SH-SY5Y (cell line): ENCODE data around the gene LILRB3.
"Not testable (repeated sequence)": the region's sequence is repeated elsewhere in the genome, so short reads cannot be mapped to it uniquely, and the experiment has no call there.

Experiments
- GATA2 ChIP-seq: IDR thresholded peaks from 2 replicates; pipeline ENCODE4 v1.6.1; 2011; ENCODE audit warnings: mild to moderate bottlenecking, low read depth, low read length
- GATA3 ChIP-seq: IDR thresholded peaks from 2 replicates; pipeline ENCODE4 v1.6.1; 2011; ENCODE audit warnings: low read depth, mild to moderate bottlenecking, low read length, moderate library complexity

Gene LILRB3

GRCh38 chr19:54222474-54223276, at the start of gene LILRB3:
Gene LILRB3, minus strand, starts transcription at chr19:54223007. Its CDS starts 31 bp downstream, at chr19:54222976.
- not testable (repeated sequence) for TF ChIP-seq GATA2, GATA3

GRCh38 chr19:54271106-54271505, 48.3 kb upstream of the LILRB3 start:
- TF ChIP-seq GATA2: no peak
- TF ChIP-seq GATA3: no peak

- TF ChIP-seq GATA3 (no peak), GATA2 (no peak)
Observed at GRCh38 chr19:54268936-54269335, 46.1 kb upstream of the LILRB3 start.

DNA sequence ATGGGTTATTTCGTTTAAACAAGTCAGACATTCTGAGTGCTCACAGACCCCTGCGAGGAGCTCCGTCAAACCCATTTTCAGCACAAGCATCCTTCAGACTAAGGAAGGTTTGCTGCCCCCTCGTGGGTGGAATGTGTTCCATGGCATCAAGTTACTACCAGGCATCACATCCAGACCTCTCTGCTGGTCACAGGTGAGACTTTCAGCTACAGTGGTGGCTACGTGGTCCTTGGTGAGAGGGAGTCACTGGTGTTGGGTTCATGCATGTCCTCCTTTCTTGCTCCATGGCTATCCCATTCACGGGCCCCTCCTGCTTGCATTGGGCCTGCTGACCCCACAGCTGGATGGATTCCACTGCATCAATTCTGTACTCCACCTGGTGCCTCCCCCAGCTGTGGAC, 43.3 kb upstream of the LILRB3 start:
- no peak for TF ChIP-seq GATA3

DNA sequence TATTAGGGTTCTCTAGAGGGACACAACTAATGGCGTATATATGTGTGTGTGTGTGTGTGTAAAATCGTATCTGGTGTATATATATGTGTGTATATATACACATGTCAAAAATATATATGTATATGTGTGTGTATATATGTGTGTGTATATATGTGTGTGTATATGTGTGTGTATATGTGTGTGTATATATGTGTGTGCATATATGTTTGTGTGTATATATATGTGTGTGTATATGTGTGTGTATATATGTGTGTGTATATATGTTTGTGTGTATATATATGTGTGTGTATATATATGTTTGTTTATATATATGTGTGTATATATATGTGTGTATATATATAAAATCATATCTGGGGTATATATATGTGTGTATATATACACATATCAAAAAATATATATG, 39.7 kb upstream of the LILRB3 start:
- no peak for TF ChIP-seq GATA2
- TF ChIP-seq GATA3: no peak

DNA sequence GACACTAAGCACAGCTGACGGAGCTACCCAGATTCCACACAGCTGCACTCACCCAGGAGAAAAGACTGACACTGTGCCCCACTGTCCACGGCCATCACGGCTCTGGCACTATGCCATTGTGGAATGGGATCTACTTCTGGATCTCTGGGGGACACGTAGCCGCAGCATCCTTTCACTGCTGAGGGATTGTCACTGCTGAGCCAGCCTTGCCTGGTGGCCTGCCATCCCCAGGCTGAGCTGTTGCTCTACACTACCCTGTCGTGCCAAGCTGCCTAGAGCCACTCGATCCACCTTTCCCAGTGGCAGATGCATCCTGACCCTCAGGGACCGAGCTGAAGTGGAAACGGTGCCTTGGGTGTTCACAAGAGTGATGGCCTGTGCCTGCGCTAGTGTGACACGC, 39.3 kb upstream of the LILRB3 start:
- no peak for TF ChIP-seq GATA3
- no peak for TF ChIP-seq GATA2

- TF ChIP-seq GATA3: no peak
- no peak for TF ChIP-seq GATA2
Observed at GRCh38 chr19:54257116-54257480, 34.3 kb upstream of the LILRB3 start, which contains the start of gene LILRB5. Gene LILRB5, minus strand, starts transcription at chr19:54257273. Its CDS starts 80 bp downstream, at chr19:54257193.

- TF ChIP-seq GATA3 (no peak), GATA2 (no peak)
Observed at GRCh38 chr19:54256250-54257115, 33.7 kb upstream of the LILRB3 start.

- TF ChIP-seq GATA3: no peak
- no peak for TF ChIP-seq GATA2
Observed at GRCh38 chr19:54255105-54255775, 32.4 kb upstream of the LILRB3 start.

GRCh38 chr19:54254195-54254906, 31.5 kb upstream of the LILRB3 start:
- TF ChIP-seq GATA2: no peak
- TF ChIP-seq GATA3: no peak

- TF ChIP-seq GATA2 (no peak), GATA3 (no peak)
Observed at GRCh38 chr19:54253331-54254194, 30.8 kb upstream of the LILRB3 start.

DNA sequence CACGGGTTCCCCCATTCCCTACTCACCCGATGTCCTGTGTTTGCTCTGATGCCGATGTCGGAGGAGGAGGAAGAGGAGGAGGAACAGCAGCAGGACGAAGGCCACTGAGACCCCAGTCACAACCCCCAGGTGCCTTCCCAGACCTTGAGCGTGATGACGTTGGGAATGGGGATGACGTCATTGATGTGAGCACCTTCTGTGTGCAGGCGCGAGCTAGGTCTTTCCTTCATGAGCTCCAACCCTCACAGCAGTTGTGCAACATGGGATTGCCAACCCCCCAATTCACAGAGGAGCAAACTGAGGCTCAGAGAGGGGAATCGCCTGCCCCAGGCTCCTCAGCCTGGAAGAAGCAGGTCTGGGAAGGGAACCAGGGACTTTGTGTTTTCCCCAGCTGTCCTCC, 30.0 kb upstream of the LILRB3 start:
- TF ChIP-seq GATA3: no peak
- TF ChIP-seq GATA2: no peak

- TF ChIP-seq GATA2 (no peak), GATA3 (no peak)
Observed at GRCh38 chr19:54252243-54252642, 29.4 kb upstream of the LILRB3 start.
